ENCODE data around the gene ORMDL2. TPM values are rescaled to one million over a fixed set of nuclear protein-coding genes. Genes with fewer than 3 reads are reported as not detected.
A peak's percentile ranks its signal among the peaks of the same experiment; 100 is the strongest.

The ORMDL2 gene
- total RNA-seq, 4 donors from 2014 or later: 5.0 to 31.2 (median 24.2) TPM

DNA sequence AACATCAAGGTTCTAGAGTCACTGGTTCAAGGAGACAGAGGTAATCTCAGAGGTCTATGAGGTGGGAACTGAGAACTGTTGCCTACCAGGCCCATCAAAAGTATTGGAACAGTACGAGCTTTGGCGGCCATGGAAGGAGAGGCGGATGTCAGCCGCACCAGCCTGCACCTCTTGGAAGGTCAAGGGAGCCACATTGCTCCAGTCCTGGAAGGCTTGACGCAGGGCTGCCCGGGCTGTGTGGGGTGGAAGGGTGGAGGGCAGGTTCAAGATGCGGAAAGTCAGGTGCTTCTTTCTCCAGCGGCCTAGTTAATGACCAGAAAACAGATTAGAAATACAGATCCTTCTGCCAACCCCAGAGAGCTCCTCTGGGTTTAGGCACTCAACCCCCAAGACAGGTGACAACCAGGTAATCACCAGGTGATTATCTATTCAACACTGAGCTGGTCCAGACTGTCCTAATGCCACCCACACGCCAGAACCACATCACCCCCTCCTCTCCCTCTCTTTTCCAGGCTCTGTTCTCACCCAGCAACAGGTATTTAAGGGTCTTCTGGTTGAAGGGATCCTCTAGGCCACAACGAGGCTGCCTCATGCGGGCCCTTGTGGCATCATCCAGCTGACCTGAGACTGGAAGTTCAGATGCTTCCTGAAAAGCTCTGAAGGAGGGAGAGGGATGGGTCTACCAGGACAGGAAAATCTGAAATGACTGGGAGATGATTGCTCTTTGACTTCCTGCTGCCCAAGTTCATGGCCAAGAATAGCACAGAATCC lies 22.9 kb downstream of the ORMDL2 start:
- no peaks in the 10 kb centered on the region for H3K9me3 ChIP-seq
- no peak for TF ChIP-seq POLR2A (IDR thresholded peaks at IDR 0.05)
- TF ChIP-seq, protein P1, sequence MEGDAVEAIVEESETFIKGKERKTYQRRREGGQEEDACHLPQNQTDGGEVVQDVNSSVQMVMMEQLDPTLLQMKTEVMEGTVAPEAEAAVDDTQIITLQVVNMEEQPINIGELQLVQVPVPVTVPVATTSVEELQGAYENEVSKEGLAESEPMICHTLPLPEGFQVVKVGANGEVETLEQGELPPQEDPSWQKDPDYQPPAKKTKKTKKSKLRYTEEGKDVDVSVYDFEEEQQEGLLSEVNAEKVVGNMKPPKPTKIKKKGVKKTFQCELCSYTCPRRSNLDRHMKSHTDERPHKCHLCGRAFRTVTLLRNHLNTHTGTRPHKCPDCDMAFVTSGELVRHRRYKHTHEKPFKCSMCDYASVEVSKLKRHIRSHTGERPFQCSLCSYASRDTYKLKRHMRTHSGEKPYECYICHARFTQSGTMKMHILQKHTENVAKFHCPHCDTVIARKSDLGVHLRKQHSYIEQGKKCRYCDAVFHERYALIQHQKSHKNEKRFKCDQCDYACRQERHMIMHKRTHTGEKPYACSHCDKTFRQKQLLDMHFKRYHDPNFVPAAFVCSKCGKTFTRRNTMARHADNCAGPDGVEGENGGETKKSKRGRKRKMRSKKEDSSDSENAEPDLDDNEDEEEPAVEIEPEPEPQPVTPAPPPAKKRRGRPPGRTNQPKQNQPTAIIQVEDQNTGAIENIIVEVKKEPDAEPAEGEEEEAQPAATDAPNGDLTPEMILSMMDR (IDR thresholded peaks at IDR 0.05): no peak
- no peaks in the 10 kb centered on the region for H3K4me1 ChIP-seq
- no peaks in the 10 kb centered on the region for H3K36me3 ChIP-seq
- no peak overlapping the region for H3K27ac ChIP-seq
- no peaks in the 10 kb centered on the region for H3K27me3 ChIP-seq
- no peak for DNase-seq
- no peak overlapping the region for H3K4me3 ChIP-seq

DNA sequence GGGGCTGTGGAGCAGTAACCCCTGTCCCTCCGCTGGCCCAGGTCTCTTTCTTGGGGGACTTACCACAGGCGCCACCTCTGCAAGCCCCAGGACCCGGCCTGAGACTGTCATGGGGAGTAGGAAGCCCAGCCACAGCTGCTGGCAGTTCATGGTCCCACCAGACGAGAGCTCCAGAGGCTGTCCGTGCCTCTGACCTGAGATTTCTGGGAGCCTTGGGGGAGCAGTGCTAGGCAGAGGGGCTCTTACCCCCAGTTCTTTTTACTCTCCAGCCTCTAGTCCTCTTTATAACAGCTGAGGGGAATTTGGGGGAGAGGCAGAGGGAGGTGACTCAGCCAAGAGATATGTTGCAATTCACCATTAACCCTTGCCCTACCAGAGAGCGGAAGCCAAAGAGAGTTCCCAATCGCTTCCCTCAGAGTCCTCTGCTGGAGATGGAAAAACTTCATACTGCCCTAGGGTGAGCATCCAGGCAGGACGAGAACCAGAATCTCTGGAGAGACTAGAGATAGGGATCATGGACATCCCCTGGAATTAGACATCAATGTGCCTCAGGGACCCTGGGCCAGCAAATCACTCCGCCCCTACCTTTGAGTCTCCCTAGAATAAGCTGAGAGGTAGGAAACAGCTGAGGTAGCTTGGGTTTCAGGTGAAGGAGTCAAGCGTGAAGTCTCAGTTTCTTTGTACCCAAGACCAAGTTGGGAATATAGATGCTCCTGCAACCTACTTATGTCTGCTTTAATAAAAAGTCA lies 25.0 kb downstream of the ORMDL2 start, which contains the start of gene MMP19:
Gene MMP19, minus strand, starts transcription at position 256 of the 749 bp plus-strand sequence. Its CDS starts 106 bp downstream, at position 150.
- Histone ChIP-seq H3K4me3 (peak within 1 kb of the TSS; percentile 18 to 50 (median 24)), H3K27ac (peak within 1 kb of the TSS; percentile 20 to 79 (median 52)), H3K27me3 (no peaks in the 10 kb centered on the region), H3K36me3 (no peaks in the 10 kb centered on the region), H3K9me3 (no peaks in the 10 kb centered on the region), H3K4me1 (no peaks in the 10 kb centered on the region)
- TF ChIP-seq POLR2A (IDR thresholded peaks at IDR 0.05): no peak
- TF ChIP-seq, protein P1 (IDR thresholded peaks at IDR 0.05): no peak
- no peak for DNase-seq

DNA sequence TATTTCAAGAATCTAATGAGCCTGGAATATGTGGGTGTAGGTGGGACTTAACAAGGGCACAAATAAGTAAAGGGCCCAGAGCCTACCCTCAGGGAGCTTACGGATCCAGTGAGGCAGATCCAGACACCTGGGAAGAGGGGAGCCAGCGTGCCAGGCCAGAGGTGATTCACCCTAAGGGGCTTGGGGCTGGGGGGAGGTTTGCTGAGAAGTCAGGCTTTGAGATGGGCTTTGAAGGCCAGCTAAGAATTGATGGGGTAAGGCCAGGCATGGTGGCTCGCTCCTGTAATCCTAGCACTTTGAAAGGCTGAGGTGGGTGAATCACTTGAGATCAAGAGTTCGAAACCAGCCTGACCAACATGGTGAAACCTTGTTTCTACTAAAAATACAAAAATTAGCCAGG lies 25.6 kb downstream of the ORMDL2 start:
- H3K9me3 ChIP-seq: no peaks in the 10 kb centered on the region
- H3K27ac ChIP-seq: peak overlapping the region in 1 of 4 donors; percentile 79
- DNase-seq: no peak
- no peaks in the 10 kb centered on the region for H3K36me3 ChIP-seq
- H3K27me3 ChIP-seq: no peaks in the 10 kb centered on the region
- H3K4me1 ChIP-seq: no peaks in the 10 kb centered on the region
- no peak for TF ChIP-seq POLR2A (IDR thresholded peaks at IDR 0.05)
- TF ChIP-seq, protein P1 (IDR thresholded peaks at IDR 0.05): no peak
- no peak overlapping the region for H3K4me3 ChIP-seq

DNA sequence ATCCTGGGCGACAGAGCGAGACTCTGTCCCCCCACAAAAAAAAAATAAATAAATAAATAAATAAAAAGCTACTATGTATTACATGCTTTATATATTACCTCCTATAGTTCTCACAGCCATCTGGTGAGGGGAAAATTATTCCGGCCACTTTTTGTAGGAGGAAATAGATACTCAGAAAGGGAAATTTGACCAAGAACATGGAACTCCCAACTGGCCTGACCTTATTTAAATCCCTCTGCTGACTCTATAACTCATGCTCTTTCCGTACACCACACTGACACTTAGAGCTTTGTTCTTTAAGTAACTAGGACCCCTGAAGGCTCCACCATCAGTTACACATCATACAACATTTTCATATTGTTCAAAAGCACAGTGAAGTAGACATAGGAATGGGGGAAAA lies 27.1 kb downstream of the ORMDL2 start:
- Histone ChIP-seq H3K9me3 (no peaks in the 10 kb centered on the region), H3K27ac (peak overlapping the region in 1 of 4 donors; percentile 32), H3K4me1 (no peaks in the 10 kb centered on the region), H3K4me3 (no peak overlapping the region), H3K36me3 (no peaks in the 10 kb centered on the region), H3K27me3 (no peaks in the 10 kb centered on the region)
- no peak for DNase-seq
- TF ChIP-seq POLR2A (IDR thresholded peaks at IDR 0.05): no peak
- TF ChIP-seq, protein P1 (IDR thresholded peaks at IDR 0.05): no peak

DNA sequence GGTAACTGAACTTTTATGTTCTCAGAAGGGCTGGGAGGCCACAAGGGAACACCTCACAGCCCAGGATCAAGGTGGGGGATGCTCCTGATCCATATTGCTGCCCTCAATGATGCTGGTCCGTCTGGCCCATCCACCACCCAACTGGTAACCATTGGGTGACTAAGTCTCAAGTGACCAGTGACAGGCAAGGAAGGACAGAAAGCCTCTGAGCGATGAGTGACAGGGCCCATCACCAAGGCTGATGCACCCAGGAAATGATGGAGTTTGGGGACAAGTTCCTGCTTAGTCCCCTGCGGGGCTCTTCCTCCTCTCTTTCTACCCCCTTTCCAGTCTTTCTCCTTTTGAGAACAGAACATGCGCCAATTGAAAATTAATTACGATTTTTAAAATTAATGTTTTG lies 27.5 kb downstream of the ORMDL2 start:
- Histone ChIP-seq H3K4me3 (no peak overlapping the region), H3K27ac (peak overlapping the region in 1 of 4 donors; percentile 32), H3K27me3 (no peaks in the 10 kb centered on the region), H3K36me3 (no peaks in the 10 kb centered on the region), H3K9me3 (no peaks in the 10 kb centered on the region), H3K4me1 (no peaks in the 10 kb centered on the region)
- DNase-seq: no peak
- TF ChIP-seq POLR2A (IDR thresholded peaks at IDR 0.05): no peak
- TF ChIP-seq, protein P1 (IDR thresholded peaks at IDR 0.05): no peak
